HG03139 (cell line): ENCODE measurements around the gene MLST8.

Experiments
- ATAC-seq: cut with Tn5 transposase; IDR thresholded peaks from one replicate; pipeline ENCODE4 v1.9.1; 2021; ENCODE audit not compliant: unreplicated experiment

The MLST8 gene

DNA sequence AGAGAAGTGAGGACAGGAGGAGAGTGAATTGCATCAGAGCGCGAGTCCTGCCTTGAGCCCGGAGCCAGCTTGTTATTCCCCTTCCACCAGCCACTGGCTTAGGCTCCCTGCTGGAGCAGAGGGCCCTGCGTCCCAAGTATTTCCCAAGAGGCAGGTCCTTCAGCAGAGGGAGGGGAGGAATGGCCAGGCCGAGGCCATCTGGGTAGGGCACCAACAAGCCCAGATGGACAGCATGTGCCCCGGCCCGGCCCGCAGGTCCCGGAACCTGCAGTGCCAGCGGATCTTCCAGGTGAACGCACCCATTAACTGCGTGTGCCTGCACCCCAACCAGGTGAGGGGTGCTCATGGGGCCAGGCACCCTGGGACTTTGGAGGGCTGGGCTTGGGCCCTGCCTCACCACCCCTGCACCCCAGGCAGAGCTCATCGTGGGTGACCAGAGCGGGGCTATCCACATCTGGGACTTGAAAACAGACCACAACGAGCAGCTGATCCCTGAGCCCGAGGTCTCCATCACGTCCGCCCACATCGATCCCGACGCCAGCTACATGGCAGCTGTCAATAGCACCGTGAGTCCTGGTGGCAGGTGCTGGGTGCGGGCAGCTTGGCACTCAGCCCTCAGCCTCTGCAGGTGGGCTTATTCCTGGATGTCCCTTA lies 1.7 kb downstream of the MLST8 start:
- no peak for ATAC-seq

DNA sequence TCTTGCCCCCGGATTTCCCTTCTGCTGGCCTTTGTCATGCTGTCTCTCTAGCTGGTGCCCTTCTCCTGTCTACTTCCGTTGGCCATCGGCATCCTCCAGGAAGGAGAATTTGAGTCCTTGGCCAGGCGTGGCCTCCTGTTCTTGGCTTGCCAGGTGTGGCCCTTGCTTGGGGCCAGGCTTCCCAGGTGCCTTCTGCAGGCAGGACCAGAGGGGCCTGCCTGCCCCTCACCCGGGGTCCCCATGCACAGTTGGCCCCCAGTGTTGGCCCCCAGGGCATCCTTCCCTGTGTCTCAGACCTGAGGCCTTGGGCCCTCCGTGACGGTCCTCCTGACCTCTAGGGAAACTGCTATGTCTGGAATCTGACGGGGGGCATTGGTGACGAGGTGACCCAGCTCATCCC lies 2.6 kb downstream of the MLST8 start:
- no peak for ATAC-seq

DNA sequence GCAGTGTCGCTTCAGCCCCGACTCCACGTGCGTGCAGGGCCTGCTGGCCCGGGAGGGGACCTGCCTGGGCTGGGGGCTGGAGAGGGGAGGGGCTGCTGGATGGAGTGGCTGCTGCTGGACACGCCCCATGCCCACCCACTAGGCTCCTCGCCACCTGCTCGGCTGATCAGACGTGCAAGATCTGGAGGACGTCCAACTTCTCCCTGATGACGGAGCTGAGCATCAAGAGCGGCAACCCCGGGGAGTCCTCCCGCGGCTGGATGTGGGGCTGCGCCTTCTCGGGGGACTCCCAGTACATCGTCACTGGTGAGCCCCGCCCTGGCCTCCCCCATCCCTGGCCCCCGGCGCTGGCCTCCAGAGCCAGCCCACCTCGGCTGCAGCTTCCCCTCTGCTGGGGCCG lies 3.1 kb downstream of the MLST8 start:
- no peak for ATAC-seq

DNA sequence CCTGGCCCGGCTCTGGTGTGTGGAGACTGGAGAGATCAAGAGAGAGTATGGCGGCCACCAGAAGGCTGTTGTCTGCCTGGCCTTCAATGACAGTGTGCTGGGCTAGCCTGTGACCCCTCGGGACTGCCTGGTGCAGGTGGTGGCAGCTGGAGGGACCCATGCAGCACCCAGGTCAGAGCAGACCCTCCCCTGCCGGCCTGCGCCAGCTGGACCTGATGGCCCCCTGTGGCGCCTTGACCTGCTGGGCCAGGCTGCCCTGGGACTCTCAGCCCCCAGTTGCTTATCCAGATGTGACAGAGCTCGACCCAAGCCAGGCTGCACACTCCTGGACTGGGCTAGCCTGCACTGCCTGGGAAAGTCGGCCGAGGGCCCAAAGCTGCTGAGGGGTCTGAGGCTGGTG lies 3.5 kb downstream of the MLST8 start:
- no peak for ATAC-seq

DNA sequence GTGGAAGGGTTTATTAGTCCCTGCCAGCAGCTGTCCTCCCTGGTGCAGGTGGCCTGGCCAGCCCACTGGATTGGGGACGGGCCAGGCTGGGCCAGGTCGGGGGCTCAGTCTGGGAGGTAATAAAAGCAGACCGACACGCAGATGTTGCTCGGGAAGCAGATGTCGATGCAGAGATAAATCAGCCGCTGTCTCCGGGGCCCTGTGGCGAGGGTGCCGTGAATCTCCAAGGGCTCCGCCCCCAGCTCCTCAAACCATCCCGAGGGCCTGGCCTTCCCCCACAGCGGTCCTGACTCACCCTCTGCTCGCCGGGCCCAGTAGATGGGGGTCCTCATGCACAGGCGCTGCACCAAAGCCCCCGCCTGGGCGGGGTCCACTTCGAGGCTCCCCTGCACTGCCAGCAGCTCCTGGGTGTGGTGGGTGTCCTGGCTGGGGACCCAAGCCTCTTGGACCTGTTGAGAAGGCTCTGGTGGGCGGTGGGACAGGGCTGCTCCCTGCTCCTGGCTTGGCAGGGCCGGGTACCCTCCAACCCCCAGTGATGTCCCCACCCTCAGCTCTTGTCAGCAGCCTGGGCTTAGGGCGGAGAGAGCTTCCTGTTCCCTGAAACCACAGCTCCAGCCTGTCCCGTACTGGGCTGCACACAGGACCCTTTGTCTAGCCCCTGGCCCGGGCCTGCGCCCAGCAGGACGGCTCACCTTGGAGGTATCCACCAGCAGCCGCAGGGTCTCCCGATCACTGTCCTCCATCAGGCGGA lies 4.2 kb downstream of the MLST8 start:
- no peak for ATAC-seq

DNA sequence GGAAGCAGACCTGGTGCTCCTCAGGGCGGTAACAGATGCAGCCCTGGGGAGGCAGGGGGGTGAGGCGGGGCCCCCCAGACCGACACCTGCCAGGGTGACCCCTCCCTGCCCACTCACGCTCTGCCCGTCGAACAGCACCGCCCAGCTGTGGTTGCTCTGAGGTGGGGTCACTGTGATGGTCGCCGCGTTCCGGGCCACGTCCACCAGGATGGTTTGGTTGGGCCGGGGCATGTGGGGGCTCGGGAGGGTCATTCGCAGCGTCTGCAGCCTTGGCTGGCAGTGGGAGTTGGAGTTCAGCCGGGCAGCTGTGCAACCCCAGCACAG lies 4.7 kb downstream of the MLST8 start:
- no peak for ATAC-seq

DNA sequence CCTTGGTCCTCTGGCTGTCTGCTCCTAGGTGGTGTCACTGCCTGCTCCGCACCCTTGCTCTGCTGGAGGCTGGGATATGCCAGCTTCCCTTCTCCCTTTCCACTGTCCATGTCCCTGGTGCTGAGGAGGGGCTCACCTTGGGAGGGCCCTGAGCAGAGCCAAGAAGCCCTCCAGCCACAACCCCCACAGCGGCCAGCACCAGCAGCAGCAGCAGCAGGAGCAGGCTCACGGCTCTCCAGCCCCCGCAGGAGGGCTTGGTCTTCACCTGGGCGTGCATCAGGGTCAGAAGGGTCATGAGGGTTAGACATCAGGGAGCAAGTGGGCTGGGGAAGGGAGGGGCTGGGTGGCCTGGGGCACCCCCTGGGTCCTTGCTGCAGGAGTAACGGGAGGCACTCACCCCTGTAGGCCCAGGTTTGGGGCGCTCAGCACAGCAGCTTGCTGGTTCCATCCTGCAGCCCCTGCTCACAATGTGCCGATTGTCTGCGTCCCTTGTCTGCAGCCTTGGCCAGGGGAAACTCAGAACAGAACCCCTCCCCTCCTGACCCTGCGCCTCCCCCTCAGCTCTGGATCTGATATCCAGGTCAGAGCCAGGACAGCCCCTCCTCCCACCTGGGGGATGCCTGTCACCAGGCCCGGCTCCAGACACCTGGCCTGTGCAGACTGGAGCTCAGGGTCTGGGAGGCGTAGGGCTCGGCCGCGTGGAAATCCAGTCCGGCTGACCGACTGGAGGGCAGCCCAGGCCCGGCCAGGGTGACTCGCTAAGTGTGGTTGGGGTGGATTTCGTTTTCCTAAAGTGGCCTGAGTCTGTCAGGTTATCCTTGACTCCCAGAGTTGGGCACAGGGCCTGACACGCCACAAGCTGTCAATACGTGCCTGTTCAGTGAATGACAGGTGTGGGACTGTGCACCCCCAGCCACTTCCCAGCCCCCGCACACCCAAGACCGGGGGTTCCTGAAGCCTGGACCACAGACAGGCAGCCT lies 5.4 kb downstream of the MLST8 start, which contains the start of gene BRICD5:
BRICD5 (minus strand) TSS at position 478 of the 980 bp plus-strand sequence; CDS start at position 448, 30 bp downstream.
- ATAC-seq: no peak

DNA sequence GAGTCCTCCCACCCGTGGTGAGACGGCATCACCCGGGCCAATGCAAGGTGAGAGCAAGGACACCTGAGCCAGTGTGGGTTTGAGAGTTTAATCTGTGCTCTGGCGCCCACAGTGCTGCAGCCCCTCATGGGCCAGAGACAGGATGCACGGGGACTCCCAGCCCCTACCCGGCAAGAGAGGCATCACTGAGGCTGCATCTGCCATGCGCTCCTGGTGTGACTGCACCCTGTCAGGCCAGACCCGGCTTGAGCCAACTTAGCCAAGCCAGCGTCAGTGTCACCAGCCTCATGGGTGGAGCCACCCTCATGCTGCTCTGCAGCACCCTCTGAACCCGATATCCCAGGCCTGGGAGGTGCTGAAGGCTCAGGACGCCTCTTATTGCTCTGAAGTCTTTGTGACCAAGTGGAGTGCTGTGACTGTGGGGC lies 6.7 kb downstream of the MLST8 start:
- ATAC-seq: no peak

DNA sequence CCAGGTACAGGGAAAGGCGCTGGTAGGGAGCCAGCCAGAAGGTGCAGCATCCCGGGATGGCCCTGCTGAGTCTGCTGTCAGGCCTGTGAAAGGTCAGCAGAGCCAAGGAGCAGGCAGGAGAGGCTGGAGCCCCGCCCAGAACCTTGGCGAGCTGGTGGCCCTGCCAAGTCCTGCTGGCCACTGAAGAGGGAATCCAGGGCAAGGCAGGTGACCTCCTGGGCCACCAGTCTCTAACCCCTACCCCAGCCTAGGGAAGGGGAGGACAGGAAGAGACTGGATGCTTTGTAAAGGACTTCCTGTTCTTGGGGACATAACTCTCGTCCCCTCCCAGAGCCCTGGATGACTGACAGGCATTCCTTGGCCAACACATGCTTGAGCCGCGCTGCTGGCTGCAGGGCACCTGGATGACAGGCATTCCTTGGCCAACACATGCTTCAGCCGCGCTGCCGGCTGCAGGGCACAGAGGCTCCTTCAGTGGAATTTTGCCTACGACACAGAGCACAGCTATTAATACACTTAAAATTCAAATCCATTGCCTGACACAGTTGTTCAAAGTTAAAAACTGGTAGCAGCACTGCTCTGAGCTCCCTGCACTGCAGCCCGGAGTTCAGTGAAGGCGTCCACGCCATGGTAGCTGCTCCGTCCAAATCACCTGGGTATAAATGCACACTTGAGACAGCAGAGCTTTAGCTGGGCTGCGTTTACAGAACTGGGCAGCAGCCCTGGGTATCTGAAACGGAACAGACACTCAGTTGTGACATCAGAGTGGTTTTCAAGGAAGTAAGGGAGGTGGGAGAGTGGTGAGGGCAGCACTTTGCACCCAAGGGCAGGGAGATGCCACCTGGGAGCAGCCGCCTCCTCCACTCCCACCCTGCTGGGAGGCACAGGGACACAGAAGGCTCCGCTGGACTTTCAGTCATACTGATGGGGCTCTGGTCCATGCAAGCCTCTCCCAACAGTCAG lies 7.4 kb downstream of the MLST8 start:
- no peak for ATAC-seq

DNA sequence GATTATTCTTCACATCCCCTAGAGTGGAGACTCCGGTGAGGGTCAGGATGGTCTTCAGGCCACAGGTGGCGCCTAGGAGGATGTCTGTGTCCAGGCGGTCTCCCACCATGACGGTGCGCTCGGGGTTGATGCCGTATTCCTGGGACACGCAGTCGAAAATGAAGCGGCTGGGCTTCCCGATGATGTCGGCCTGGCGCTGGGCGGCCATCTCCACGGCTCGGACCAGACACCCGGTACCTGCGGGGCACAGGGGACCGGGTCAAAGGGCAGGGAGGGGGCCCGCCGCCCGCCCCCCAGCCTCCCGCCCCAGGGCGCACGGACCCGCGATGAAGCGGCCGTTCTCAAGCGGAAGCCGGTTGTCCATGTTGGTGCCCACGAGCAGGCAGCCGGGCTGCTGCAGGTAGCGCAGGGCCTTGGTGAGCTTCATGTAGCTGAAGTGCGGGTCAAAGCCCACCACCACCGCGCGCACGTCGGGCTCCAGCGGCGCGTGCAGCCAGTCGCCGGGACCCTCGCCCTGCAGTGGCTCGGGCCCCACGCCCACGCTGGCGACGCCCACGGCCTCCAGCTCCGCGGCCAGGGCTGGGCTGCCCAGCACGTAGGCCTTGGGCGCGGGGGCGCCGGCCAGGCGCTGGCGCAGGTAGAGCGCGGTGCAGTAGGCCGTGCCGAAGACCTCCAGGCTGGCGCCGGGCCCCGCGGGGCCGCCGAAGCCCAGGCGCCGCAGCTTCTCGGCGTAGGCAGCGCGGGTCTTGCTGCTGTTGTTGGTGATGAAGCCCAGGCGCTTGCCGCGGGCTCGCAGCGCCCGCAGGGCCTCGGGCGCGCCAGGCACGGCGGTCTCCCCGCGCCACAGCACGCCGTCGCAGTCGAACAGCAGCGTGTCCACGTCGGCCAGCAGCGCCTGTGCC lies 8.8 kb downstream of the MLST8 start:
- no peak for ATAC-seq

DNA sequence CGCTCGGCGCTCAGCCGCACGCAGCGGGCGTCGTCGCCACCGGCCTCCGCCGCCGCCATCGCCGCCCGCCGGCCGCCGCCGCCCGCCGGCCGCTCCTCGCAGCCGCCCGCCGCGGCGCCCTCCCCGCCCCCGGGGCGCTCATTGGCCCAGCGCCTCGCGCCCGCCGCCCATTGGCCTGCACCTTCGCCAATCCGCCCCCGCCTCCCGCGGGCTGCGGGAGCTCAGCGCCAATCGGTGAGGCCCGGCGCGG lies 9.4 kb downstream of the MLST8 start, which contains the start of gene PGP:
PGP (minus strand) TSS at position 122 of the 250 bp plus-strand sequence; CDS start at position 59, 63 bp downstream.
- peak; percentile 82 for ATAC-seq

DNA sequence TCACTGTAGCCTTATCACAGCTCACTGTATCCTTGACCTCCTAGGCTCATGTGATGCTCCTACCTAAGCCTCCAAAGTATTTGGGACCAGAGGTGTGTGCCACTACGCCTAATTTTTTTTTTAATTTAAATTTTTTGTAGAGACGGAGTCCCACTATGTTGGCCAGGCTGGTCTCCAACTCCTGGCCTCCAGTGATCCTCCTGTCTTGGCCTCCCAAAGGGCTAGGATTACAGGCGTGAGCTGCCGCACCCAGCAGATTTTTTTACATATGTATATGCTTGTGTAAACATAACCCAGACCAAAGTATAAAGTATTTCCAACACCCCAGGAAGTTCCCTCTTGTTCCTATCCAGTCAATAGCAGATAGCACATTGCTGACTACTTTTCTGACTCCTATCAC lies 11.1 kb downstream of the MLST8 start:
- ATAC-seq: no peak

DNA sequence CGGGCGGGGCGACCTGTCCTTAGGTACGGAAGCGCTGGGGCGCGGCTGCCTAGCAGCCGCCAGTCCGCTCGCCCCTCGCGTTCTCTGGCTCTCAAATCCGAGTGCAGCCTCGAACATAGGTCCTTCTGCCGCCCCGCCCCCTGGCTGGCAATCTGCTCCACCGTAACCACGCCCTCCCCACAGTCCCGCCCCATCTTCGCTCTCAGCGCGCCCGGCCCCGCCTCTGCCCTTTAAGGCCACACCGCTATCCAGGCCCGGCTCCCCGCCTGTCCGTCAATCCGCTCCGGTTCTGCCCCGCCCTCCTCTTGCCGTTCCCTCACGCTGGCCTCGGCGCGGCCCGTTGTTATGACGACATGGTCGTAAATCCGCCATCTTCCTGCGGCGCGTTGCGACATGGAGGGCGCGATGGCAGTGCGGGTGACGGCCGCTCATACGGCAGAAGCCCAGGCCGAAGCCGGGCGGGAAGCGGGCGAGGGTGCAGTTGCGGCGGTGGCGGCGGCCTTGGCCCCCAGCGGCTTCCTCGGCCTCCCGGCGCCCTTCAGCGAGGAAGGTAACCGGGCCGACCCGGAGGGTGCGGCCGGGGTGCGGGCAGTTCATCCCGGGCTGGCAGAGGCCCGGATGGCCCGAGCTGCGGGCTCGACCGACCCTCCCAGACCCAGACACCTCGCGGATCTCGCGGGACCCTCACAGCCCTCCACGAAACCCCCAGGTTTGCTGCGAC lies 18.1 kb downstream of the MLST8 start, which contains the start of gene E4F1:
E4F1 (plus strand) TSS at position 371 of the 721 bp plus-strand sequence; CDS start at position 394, 23 bp downstream.
- peak; percentile 91 for ATAC-seq

DNA sequence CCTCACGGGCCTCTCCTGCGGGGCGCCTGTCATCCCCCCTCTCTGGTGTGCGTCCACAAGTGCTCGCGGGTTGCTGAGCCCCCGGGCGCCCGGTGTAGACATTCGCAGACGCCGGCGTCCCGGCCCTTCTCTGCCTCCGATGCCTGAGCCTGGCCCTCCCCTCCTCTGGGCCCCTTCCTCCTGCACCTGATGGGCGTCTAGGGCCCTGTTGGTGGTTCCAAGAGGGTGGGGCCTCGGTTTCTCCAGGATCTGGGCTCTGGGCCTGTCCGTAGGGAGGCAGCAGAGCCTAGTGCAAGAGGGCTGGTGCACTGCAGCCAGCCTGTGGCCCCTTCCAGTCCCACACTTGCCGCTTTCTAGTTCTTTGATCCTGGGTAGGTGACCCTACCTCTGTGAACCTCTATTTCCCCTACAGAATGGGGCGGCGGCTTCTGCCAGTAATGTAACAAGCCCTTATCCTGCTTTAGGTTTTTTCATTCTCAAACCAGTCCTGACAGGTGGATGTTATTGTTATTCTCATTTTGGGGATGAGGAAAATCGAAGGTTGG lies 18.8 kb downstream of the MLST8 start:
- ATAC-seq: no peak

DNA sequence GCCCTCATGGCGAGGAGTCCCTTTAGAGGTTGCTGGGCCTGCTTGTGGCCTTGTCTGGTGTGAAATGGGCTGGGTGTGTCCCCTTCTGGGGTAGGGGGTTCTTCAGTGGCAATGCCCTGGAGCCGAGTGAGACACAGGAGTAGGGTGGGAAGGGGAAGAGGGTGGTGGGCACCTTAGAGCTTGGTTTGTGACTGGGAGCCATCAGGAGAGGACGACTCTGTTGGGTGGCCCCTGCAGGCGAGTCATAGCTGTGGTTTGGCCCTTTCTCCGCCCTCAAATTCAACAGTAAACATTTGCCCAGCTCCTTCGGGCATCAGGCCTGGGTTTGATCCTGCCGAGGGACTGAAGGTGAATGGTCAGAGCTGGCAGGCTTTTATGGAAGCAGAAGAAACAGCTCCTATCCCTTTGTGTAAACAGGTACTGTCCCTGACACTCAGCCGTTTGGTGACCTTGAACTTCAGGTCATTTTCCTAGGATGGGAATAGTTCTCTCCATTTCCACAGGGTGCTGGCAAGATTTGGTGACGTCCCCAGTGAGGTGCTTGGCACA lies 21.1 kb downstream of the MLST8 start:
- no peak for ATAC-seq

DNA sequence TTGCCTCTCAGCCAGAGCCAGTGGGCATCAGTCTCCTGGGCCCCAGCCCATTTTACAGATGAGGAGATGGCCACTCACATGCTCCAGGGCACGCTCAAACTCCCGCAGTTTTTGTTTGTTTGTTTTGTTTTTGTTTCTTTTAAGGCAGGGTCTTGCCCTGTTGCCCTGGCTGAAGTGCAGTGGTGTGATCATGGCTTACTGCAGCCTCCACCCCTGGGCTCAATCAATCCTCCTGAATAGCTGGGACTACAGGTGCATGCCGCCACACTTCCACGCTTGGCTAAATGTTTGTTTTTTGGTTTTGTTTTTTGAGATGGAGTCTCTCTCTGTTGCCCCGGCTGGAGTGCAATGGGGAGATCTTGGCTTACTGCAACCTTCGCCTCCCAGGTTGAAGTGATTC lies 21.7 kb downstream of the MLST8 start:
- ATAC-seq: no peak

DNA sequence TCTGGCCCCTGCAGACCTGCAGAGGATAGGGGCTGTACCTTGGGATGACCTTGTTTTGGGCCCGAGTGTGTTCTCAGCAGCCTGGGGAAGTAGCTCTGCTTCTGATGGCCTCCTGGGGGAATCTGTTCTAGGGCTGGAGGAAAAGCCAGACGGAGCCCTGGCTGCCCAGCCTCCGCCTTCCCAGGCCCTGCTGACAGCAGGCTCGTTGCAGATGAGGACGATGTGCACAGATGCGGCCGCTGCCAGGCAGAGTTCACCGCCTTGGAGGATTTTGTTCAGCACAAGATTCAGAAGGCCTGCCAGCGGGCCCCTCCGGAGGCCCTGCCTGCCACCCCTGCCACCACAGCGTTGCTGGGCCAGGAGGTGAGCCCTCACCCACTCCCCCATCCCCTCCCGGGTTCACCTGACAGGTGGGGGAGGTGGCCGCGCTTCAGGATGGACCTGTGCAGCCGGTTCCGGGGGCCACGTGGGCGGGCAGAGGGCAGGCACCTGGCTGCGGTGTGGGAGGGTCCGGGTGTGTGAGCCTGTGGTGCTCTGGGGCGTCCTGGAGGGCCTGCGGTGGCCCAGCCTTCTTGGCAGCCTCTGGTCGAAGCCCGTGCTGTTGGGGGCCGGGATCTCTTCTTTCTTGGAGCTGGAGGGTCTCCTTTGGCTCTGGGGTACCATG lies 23.0 kb downstream of the MLST8 start:
- ATAC-seq: no peak

DNA sequence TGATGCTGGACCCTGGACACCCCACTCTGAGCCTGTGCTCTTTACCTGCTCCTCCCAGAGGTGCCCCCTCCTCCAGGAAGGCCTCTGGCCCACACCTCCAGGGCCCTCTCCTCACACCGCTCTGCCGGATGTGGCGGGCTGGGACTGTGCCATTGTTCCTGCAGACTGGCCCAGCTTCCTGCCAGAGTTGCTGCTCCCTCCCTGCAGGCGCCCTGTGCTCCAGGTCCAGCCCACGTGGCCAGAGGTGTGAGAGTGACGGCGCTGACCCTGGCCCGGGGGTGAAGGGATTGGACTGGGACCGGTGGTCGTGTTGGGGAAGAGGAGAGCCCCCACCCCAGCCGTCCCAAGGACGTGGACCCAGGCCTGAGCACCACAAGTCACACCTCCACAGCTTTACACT lies 23.8 kb downstream of the MLST8 start:
- no peak for ATAC-seq
